ENCODE measurements around the gene JOSD1.
A peak's percentile ranks its signal among the peaks of the same experiment; 100 is the strongest.

JOSD1 gene

GRCh38 chr22:38706101-38706900, 5.6 kb upstream of the JOSD1 start:
- peaks cover 13 to 18% of the 10 kb centered on the region in 2 donors for H3K4me1 ChIP-seq (ENCODE audit: control insufficient read depth in 2 of 2, insufficient read depth in 1 of 2, low read depth in 1 of 2, low read length in 2 of 2)
- H3K4me2 ChIP-seq (ENCODE audit: insufficient read depth, low read length, poor library complexity, severe bottlenecking), result peak overlapping the region; percentile 74
- peaks cover 6 to 30% of the 10 kb centered on the region in 2 donors for H3K36me3 ChIP-seq (replicated peaks in 1 of 2; ENCODE audit: control insufficient read depth in 2 of 2, insufficient read depth in 2 of 2, low read length in 2 of 2)
- peaks cover 6% of the 10 kb centered on the region for H3K79me1 ChIP-seq (ENCODE audit: low read depth, low read length)
- H3K27ac ChIP-seq (replicated peaks; ENCODE audit: low read length), result peak overlapping the region; percentile 43
- H3K9me3 ChIP-seq (replicated peaks in 1 of 2; ENCODE audit: control insufficient read depth in 2 of 2, insufficient read depth in 1 of 2, low read depth in 1 of 2, low read length in 2 of 2), result no peaks in the 10 kb centered on the region
- peak overlapping the region; percentile 90 for H2AFZ ChIP-seq (ENCODE audit: low read length)
- no peak overlapping the region for H2AK5ac ChIP-seq (ENCODE audit: low read depth, low read length)
- H3K9ac ChIP-seq (ENCODE audit: low read depth, low read length, poor library complexity), result peak overlapping the region; percentile 95
- no peak overlapping the region for H2BK12ac ChIP-seq (ENCODE audit: low read length)
- H3K14ac ChIP-seq (ENCODE audit: low read length), result peak overlapping the region; percentile 27
- no peak overlapping the region for H2BK5ac ChIP-seq (ENCODE audit: low read length)
- H3K23ac ChIP-seq (ENCODE audit: low read depth, low read length, poor library complexity), result peak overlapping the region; percentile 81
- H4K8ac ChIP-seq (ENCODE audit: low read depth, low read length), result no peak overlapping the region
- DNase-seq (ENCODE audit: low spot score), result no peak
- H3K4ac ChIP-seq (ENCODE audit: low read length), result no peak overlapping the region
- H2BK120ac ChIP-seq (ENCODE audit: low read depth, low read length), result no peak overlapping the region
- H3K4me3 ChIP-seq (ENCODE audit: low read length in 2 of 2), result peak overlapping the region; percentile 76 to 99
- H3K27me3 ChIP-seq (ENCODE audit: control insufficient read depth in 3 of 3, insufficient read depth in 3 of 3, low read depth in 1 of 3, low read length in 3 of 3), result no peaks in the 10 kb centered on the region
- no peak overlapping the region for H4K91ac ChIP-seq (ENCODE audit: low read depth, low read length, poor library complexity)
- H3K18ac ChIP-seq (ENCODE audit: low read length), result peak overlapping the region; percentile 96
- WGBS, 2 donors (ENCODE audit: extremely low coverage in 2 of 2, insufficient read length in 2 of 2, insufficient replicate concordance in 1 of 2), result no CpG with 5 or more reads among the region's 80 CpGs
- H2BK15ac ChIP-seq (ENCODE audit: low read length), result peak overlapping the region; percentile 23

GRCh38 chr22:38705235-38706100, 4.7 kb upstream of the JOSD1 start, which contains the start of gene GTPBP1:
Gene GTPBP1, plus strand, starts transcription at chr22:38705944. Its CDS starts 12 bp downstream, at chr22:38705956.
- peak within 1 kb of the TSS; percentile 23 for H2BK15ac ChIP-seq (ENCODE audit: low read length)
- no peaks in the 10 kb centered on the region for H3K27me3 ChIP-seq (ENCODE audit: control insufficient read depth in 3 of 3, insufficient read depth in 3 of 3, low read depth in 1 of 3, low read length in 3 of 3)
- H3K9ac ChIP-seq (ENCODE audit: low read depth, low read length, poor library complexity), result peak within 1 kb of the TSS; percentile 95
- no peak within 1 kb of the TSS for H2BK120ac ChIP-seq (ENCODE audit: low read depth, low read length)
- peak; percentile 100 for DNase-seq (ENCODE audit: low spot score)
- H3K18ac ChIP-seq (ENCODE audit: low read length), result peak within 1 kb of the TSS; percentile 96
- no peak within 1 kb of the TSS for H4K91ac ChIP-seq (ENCODE audit: low read depth, low read length, poor library complexity)
- no CpG with 5 or more reads among the region's 55 CpGs for WGBS, 2 donors (ENCODE audit: extremely low coverage in 2 of 2, insufficient read length in 2 of 2, insufficient replicate concordance in 1 of 2)
- peaks cover 13 to 19% of the 10 kb centered on the region in 2 donors for H3K4me1 ChIP-seq (ENCODE audit: control insufficient read depth in 2 of 2, insufficient read depth in 1 of 2, low read depth in 1 of 2, low read length in 2 of 2)
- no peak within 1 kb of the TSS for H2BK12ac ChIP-seq (ENCODE audit: low read length)
- peaks cover 6 to 21% of the 10 kb centered on the region in 2 donors for H3K36me3 ChIP-seq (replicated peaks in 1 of 2; ENCODE audit: control insufficient read depth in 2 of 2, insufficient read depth in 2 of 2, low read length in 2 of 2)
- no peak within 1 kb of the TSS for H4K8ac ChIP-seq (ENCODE audit: low read depth, low read length)
- no peak within 1 kb of the TSS for H2BK5ac ChIP-seq (ENCODE audit: low read length)
- H3K79me1 ChIP-seq (ENCODE audit: low read depth, low read length), result peaks cover 6% of the 10 kb centered on the region
- H3K4ac ChIP-seq (ENCODE audit: low read length), result no peak within 1 kb of the TSS
- H3K14ac ChIP-seq (ENCODE audit: low read length), result peak within 1 kb of the TSS; percentile 27
- peak within 1 kb of the TSS; percentile 77 for H3K27ac ChIP-seq (replicated peaks; ENCODE audit: low read length)
- peak within 1 kb of the TSS; percentile 74 for H3K4me2 ChIP-seq (ENCODE audit: insufficient read depth, low read length, poor library complexity, severe bottlenecking)
- H3K4me3 ChIP-seq (ENCODE audit: low read length in 2 of 2), result peak within 1 kb of the TSS; percentile 76 to 99
- H3K9me3 ChIP-seq (replicated peaks in 1 of 2; ENCODE audit: control insufficient read depth in 2 of 2, insufficient read depth in 1 of 2, low read depth in 1 of 2, low read length in 2 of 2), result no peaks in the 10 kb centered on the region
- H2AK5ac ChIP-seq (ENCODE audit: low read depth, low read length), result no peak within 1 kb of the TSS
- H3K23ac ChIP-seq (ENCODE audit: low read depth, low read length, poor library complexity), result peak within 1 kb of the TSS; percentile 81
- H2AFZ ChIP-seq (ENCODE audit: low read length), result peak within 1 kb of the TSS; percentile 90

DNA sequence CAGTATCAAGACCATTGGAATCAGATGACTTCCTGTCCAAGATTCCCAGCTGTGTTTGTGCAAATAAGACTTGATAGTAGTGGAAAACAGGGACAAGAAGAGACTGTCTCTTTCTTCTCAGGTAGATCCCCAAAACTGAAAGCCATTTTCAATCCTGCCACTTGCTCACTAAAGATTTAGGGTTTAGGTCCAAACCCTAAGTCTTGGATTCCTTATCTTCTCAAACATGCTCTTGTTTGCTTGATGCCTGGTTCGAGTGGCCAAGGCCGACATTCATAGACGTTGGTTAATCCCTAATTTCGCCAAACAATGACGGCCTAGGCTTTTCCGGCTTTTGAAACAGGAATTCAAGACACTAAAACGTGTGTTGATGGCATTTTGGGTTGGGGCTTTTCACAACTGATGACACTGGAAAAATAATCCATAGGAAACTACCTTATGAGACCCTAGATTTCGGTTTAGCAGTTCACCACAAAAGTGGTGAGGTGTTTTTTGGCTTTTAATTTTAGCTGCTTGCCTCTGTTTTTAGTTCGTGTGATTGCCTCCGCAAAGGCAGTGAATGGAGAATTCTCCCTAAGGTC, 4.0 kb upstream of the JOSD1 start:
- H2BK120ac ChIP-seq (ENCODE audit: low read depth, low read length), result no peak overlapping the region
- H4K91ac ChIP-seq (ENCODE audit: low read depth, low read length, poor library complexity), result no peak overlapping the region
- no peak overlapping the region for H3K4ac ChIP-seq (ENCODE audit: low read length)
- no peak for DNase-seq (ENCODE audit: low spot score)
- peak overlapping the region; percentile 75 for H2AFZ ChIP-seq (ENCODE audit: low read length)
- peak overlapping the region in 1 of 2 donors; percentile 44 for H3K4me3 ChIP-seq (ENCODE audit: low read length in 2 of 2)
- no peak overlapping the region for H2BK15ac ChIP-seq (ENCODE audit: low read length)
- peaks cover 2 to 14% of the 10 kb centered on the region in 2 donors for H3K36me3 ChIP-seq (replicated peaks in 1 of 2; ENCODE audit: control insufficient read depth in 2 of 2, insufficient read depth in 2 of 2, low read length in 2 of 2)
- H2BK12ac ChIP-seq (ENCODE audit: low read length), result no peak overlapping the region
- peak overlapping the region; percentile 29 for H3K18ac ChIP-seq (ENCODE audit: low read length)
- no peak overlapping the region for H2AK5ac ChIP-seq (ENCODE audit: low read depth, low read length)
- H3K9me3 ChIP-seq (replicated peaks in 1 of 2; ENCODE audit: control insufficient read depth in 2 of 2, insufficient read depth in 1 of 2, low read depth in 1 of 2, low read length in 2 of 2), result no peaks in the 10 kb centered on the region
- peaks cover 13 to 19% of the 10 kb centered on the region in 2 donors for H3K4me1 ChIP-seq (ENCODE audit: control insufficient read depth in 2 of 2, insufficient read depth in 1 of 2, low read depth in 1 of 2, low read length in 2 of 2)
- no peak overlapping the region for H3K9ac ChIP-seq (ENCODE audit: low read depth, low read length, poor library complexity)
- H3K4me2 ChIP-seq (ENCODE audit: insufficient read depth, low read length, poor library complexity, severe bottlenecking), result peak overlapping the region; percentile 23
- no peak overlapping the region for H3K23ac ChIP-seq (ENCODE audit: low read depth, low read length, poor library complexity)
- H3K27ac ChIP-seq (replicated peaks; ENCODE audit: low read length), result peak overlapping the region; percentile 77
- peaks cover 8% of the 10 kb centered on the region for H3K79me1 ChIP-seq (ENCODE audit: low read depth, low read length)
- H3K14ac ChIP-seq (ENCODE audit: low read length), result no peak overlapping the region
- no CpG with 5 or more reads among the region's 10 CpGs for WGBS, 2 donors (ENCODE audit: extremely low coverage in 2 of 2, insufficient read length in 2 of 2, insufficient replicate concordance in 1 of 2)
- H4K8ac ChIP-seq (ENCODE audit: low read depth, low read length), result no peak overlapping the region
- H3K27me3 ChIP-seq (ENCODE audit: control insufficient read depth in 3 of 3, insufficient read depth in 3 of 3, low read depth in 1 of 3, low read length in 3 of 3), result no peaks in the 10 kb centered on the region
- H2BK5ac ChIP-seq (ENCODE audit: low read length), result no peak overlapping the region
